HEK293 (cell line): ENCODE results near the gene BAIAP2L2.
"Not testable (repeated sequence)": the region's sequence is repeated elsewhere in the genome, so short reads cannot be mapped to it uniquely, and the experiment has no call there.

Source experiments
- CTCF ChIA-PET: fragments of 350-600 bp; formaldehyde crosslinking; extraction: SDS; loops from one replicate; lab custom pipeline; 2021; ENCODE audit warnings: antibody characterized with exemption; lab: Yijun Ruan, JAX
- POLR2A ChIA-PET: fragments of 300-600 bp; formaldehyde crosslinking; extraction: SDS; loops from one replicate; lab custom pipeline; 2020; ENCODE audit warnings: antibody characterized with exemption, inconsistent platforms; lab: Yijun Ruan, JAX
- H3K27ac ChIP-seq: fragments of 200-500 bp; sonication (Bioruptor generic); 2 replicates; pipeline ENCODE4 v1.5.1; 2014; ENCODE audit warnings: low read depth, low read length, control low read depth, inconsistent platforms; ENCODE audit errors: extremely low read depth
- H3K36me3 ChIP-seq, 2 experiments: fragments of 200-500 bp in 1 of 2; sonication (Bioruptor generic) in 1 of 2; 1 replicate in 1 of 2; 2 replicates in 1 of 2; pipeline ENCODE4 v1.5.1; 2014 to 2017; ENCODE audit warnings: inconsistent platforms in 2 of 2, low read length in 2 of 2; ENCODE audit not compliant: control insufficient read depth in 2 of 2, insufficient read depth in 1 of 2
- H3K4me1 ChIP-seq: fragments of 200-500 bp; sonication (Bioruptor generic); 2 replicates; pipeline ENCODE4 v1.5.1; 2014; ENCODE audit warnings: mild to moderate bottlenecking, low read length, inconsistent platforms; ENCODE audit not compliant: control insufficient read depth, insufficient read depth
- H3K4me3 ChIP-seq: 2 replicates; pipeline ENCODE4 v1.5.1; 2011; ENCODE audit warnings: low read depth, mild to moderate bottlenecking, control low read depth, low read length, moderate library complexity
- H3K9me3 ChIP-seq: fragments of 200-500 bp; sonication (Bioruptor generic); 2 replicates; pipeline ENCODE4 v1.5.1; 2014; ENCODE audit warnings: low read depth, low read length, inconsistent platforms; ENCODE audit not compliant: control insufficient read depth, insufficient read depth
- HOXD13 ChIP-seq: sonication (generic); formaldehyde crosslinking; IDR thresholded peaks from 2 replicates; pipeline ENCODE4 v1.8.0; 2022; ENCODE audit warnings: missing genetic modification reagents, borderline replicate concordance
- SCRT2 ChIP-seq: fragments of 450-650 bp; formaldehyde crosslinking; IDR thresholded peaks from 2 replicates; pipeline ENCODE4 v1.5.1; 2016; ENCODE audit warnings: missing biosample characterization, missing genetic modification characterization
- SP3 ChIP-seq: fragments of 450-650 bp; formaldehyde crosslinking; IDR thresholded peaks from 2 replicates; pipeline ENCODE4 v1.5.1; 2016; ENCODE audit warnings: missing biosample characterization, missing genetic modification characterization
- TCF7L2 ChIP-seq: IDR thresholded peaks from 2 replicates; pipeline ENCODE4 v1.6.1; 2011; ENCODE audit warnings: low read depth, mild to moderate bottlenecking, inconsistent platforms, low read length, moderate library complexity, borderline replicate concordance
- ZFHX2 ChIP-seq: fragments of 450-650 bp; formaldehyde crosslinking; conservative IDR thresholded peaks from 2 replicates; pipeline ENCODE4 v1.5.1; 2016; ENCODE audit warnings: missing biosample characterization, missing genetic modification characterization
- ZFP41 ChIP-seq: fragments of 450-650 bp; formaldehyde crosslinking; IDR thresholded peaks from 2 replicates; pipeline ENCODE4 v1.5.1; 2016; ENCODE audit warnings: missing biosample characterization, missing genetic modification characterization, borderline replicate concordance
- ZNF112 ChIP-seq: fragments of 450-650 bp; formaldehyde crosslinking; IDR thresholded peaks from 2 replicates; pipeline ENCODE4 v1.5.0; 2017; ENCODE audit warnings: missing biosample characterization, missing genetic modification characterization
- ZNF121 ChIP-seq: fragments of 450-650 bp; formaldehyde crosslinking; IDR thresholded peaks from 2 replicates; pipeline ENCODE4 v1.5.1; 2016; ENCODE audit warnings: missing biosample characterization, missing genetic modification characterization
- ZNF26 ChIP-seq: fragments of 450-650 bp; formaldehyde crosslinking; IDR thresholded peaks from 2 replicates; pipeline ENCODE4 v1.5.1; 2016; ENCODE audit warnings: missing biosample characterization, missing genetic modification characterization
- ZNF311 ChIP-seq: fragments of 450-650 bp; formaldehyde crosslinking; IDR thresholded peaks from 2 replicates; pipeline ENCODE4 v1.5.1; 2017; ENCODE audit warnings: missing biosample characterization, missing genetic modification characterization, borderline replicate concordance
- ZNF488 ChIP-seq: fragments of 450-650 bp; formaldehyde crosslinking; IDR thresholded peaks from 2 replicates; pipeline ENCODE4 v1.5.1; 2016; ENCODE audit warnings: missing biosample characterization, missing genetic modification characterization
- ZNF514 ChIP-seq: fragments of 450-650 bp; formaldehyde crosslinking; IDR thresholded peaks from 2 replicates; pipeline ENCODE4 v1.5.1; 2016; ENCODE audit warnings: missing biosample characterization, missing genetic modification characterization
- ZNF521 ChIP-seq: fragments of 450-650 bp; formaldehyde crosslinking; IDR thresholded peaks from 2 replicates; pipeline ENCODE4 v1.5.1; 2017; ENCODE audit warnings: missing biosample characterization, mild to moderate bottlenecking, missing genetic modification characterization
- ZNF549 ChIP-seq: fragments of 450-650 bp; IDR thresholded peaks from 2 replicates; pipeline ENCODE4 v1.5.1; 2018; ENCODE audit warnings: missing biosample characterization, missing genetic modification characterization, mild to moderate bottlenecking, inconsistent platforms, moderate library complexity
- ZNF600 ChIP-seq: fragments of 450-650 bp; formaldehyde crosslinking; IDR thresholded peaks from 2 replicates; pipeline ENCODE4 v1.5.1; 2016; ENCODE audit warnings: missing biosample characterization, missing genetic modification characterization
- ZNF664 ChIP-seq: fragments of 450-650 bp; formaldehyde crosslinking; IDR thresholded peaks from 2 replicates; pipeline ENCODE4 v1.5.1; 2016; ENCODE audit warnings: missing biosample characterization, missing genetic modification characterization
- TF ChIP-seq, protein P1 (sequence below): fragments of 450-650 bp; formaldehyde crosslinking; IDR thresholded peaks from 2 replicates; pipeline ENCODE4 v1.5.1; 2016; ENCODE audit warnings: missing biosample characterization, missing genetic modification characterization
- TF ChIP-seq, protein P2 (sequence below): fragments of 450-650 bp; formaldehyde crosslinking; IDR thresholded peaks from 2 replicates; pipeline ENCODE4 v1.5.1; 2016; ENCODE audit warnings: missing biosample characterization, missing genetic modification characterization

BAIAP2L2 gene

DNA sequence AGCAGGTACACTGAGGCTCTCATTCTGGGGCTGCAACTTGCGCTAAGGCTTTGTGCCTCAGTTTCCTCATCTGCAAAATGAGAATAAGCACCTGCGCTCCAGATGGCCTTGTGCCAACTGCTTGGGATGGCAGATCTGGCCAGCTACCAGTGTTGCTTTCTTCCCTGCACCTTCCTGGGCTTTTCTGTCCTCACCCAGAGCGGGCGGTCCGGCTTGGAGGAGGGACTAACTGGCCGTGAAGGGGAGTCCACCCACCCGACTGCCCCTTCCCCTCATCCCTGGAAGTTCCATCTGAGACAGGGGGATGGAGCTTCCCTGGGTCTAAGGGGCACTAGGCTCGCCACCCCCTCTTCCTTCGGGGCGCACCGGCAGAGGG lies 30.0 kb downstream of the BAIAP2L2 start:
- H3K4me3 ChIP-seq, result no peak overlapping the region
- no peak overlapping the region for H3K27ac ChIP-seq
- H3K4me1 ChIP-seq, result no peaks in the 10 kb centered on the region
- no peaks in the 10 kb centered on the region for H3K9me3 ChIP-seq
- TF ChIP-seq, protein P1, sequence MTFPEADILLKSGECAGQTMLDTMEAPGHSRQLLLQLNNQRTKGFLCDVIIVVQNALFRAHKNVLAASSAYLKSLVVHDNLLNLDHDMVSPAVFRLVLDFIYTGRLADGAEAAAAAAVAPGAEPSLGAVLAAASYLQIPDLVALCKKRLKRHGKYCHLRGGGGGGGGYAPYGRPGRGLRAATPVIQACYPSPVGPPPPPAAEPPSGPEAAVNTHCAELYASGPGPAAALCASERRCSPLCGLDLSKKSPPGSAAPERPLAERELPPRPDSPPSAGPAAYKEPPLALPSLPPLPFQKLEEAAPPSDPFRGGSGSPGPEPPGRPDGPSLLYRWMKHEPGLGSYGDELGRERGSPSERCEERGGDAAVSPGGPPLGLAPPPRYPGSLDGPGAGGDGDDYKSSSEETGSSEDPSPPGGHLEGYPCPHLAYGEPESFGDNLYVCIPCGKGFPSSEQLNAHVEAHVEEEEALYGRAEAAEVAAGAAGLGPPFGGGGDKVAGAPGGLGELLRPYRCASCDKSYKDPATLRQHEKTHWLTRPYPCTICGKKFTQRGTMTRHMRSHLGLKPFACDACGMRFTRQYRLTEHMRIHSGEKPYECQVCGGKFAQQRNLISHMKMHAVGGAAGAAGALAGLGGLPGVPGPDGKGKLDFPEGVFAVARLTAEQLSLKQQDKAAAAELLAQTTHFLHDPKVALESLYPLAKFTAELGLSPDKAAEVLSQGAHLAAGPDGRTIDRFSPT (tag by site-specific recombination), result 0 out of 2 replicates have a peak, but pooled peaks have one; percentile 7
- no peak for TF ChIP-seq SCRT2
- ChIA-PET CTCF (no interaction called here), POLR2A (interaction anchor here (1.2 kb wide), 1 partner anchor 17 kb away, joined by 4 read pairs; no protein-coding TSS in a partner anchor)
- H3K36me3 ChIP-seq, result peaks cover 0 to 26% of the 10 kb centered on the region in 2 experiments; a peak in 1 of 3 replicates

DNA sequence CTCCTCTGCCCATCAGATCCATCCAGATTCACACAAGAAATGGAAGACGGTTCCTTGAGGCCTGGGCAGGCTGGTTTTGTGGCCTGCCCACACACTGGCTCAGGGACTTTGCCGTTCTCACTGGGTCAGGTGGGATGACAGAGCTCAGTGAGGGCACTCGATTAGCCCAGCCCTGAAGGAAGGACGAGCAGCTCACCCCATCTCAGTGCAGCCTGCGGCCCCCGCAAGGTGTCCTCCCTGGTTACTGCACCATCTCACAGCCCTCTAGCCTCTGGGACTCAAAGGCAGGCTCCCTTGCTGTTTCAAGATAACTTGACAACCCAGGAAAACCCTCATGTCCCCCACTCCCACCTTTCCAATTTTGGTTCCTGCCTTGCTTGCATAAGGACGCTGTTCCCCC lies 30.7 kb downstream of the BAIAP2L2 start:
- Histone ChIP-seq H3K4me1 (no peaks in the 10 kb centered on the region), H3K9me3 (no peaks in the 10 kb centered on the region), H3K36me3 (peaks cover 0 to 30% of the 10 kb centered on the region in 2 experiments; a peak in 1 of 3 replicates), H3K27ac (no peak overlapping the region), H3K4me3 (no peak overlapping the region)
- POLR2A ChIA-PET, result interaction anchor here (1.2 kb wide), 1 partner anchor 18 kb away, joined by 4 read pairs; no protein-coding TSS in a partner anchor
- CTCF ChIA-PET, result interaction anchor here (1.2 to 1.8 kb wide), 4 partner anchors 11 to 35 kb away, joined by 3 to 8 read pairs (median 5); no protein-coding TSS in a partner anchor
- TF ChIP-seq HOXD13 (CRISPR knock-in tag), result no peak
- TF ChIP-seq ZFHX2, result no peak
- TF ChIP-seq SP3, result no peak
- no peak for TF ChIP-seq TCF7L2
- TF ChIP-seq ZNF488, result no peak
- TF ChIP-seq SCRT2, result no peak

DNA sequence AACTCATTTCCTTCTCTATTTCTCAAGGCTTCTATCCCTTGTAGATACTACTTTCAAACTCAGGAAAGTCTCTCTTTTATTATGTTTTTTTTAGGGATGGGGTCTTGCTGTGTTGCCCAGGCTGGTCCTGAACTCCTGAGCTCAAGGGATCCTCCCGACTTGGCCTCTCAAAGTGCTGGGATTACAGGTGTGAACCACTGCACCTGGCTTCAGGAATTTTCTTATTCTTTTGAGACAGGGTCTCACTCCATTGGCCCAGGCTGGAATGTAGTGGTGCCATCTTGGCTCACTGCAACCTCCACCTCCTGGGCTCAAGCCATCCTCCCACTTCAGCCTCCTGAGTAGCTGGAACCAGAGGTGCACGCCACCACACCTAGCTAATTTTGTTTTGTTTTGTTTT lies 31.3 kb downstream of the BAIAP2L2 start:
- H3K36me3 ChIP-seq, result peaks cover 0 to 36% of the 10 kb centered on the region in 2 experiments; a peak in 1 of 3 replicates
- H3K27ac ChIP-seq, H3K9me3 ChIP-seq, H3K4me1 ChIP-seq, H3K4me3 ChIP-seq, POLR2A ChIA-PET: not testable (repeated sequence)
- CTCF ChIA-PET, result interaction anchor here (1.2 to 1.8 kb wide), 5 partner anchors 11 to 36 kb away, joined by 3 to 8 read pairs (median 5); no protein-coding TSS in a partner anchor
- TF ChIP-seq ZNF121 (tag by site-specific recombination), result peak; percentile 96

DNA sequence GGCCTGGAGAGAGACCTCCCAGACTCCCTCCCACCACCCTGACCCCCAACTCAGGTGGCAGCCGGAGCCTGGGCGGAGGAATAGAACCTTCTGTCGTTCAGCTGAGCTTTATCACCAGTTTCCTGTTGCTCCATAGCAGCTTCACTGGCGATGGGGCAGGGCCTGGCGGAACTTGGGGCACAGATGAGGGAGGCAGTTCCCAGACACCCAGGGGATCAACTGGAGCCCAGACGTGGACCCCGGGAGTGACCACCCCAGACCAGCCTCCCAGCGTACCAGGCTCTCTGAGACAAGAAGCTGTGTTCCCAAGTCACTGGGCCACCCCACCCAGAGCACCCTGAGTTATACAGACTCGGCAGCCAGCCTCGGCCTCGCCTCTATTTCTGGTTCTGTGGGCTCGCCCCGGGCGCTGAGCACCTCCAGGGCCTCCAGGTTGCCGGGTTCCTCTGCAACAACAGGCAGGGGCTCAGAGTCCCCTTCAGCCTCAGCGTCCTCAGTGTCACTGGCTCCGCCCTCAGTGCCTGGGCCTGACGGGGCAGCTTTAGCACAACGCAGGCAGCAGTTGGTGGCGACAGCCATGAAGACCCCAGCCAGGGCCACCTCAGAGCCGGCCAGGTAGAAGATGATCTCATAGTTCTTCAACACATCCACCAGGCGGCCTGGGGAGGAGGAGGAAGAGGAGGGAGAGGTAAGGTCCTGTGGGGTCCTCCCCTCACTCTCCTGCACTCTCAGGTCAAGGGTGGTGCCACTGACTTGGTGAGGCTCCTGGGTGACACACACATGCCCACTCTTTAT lies 32.2 kb downstream of the BAIAP2L2 start:
- Histone ChIP-seq H3K27ac (no peak overlapping the region), H3K36me3 (peaks cover 0 to 46% of the 10 kb centered on the region in 2 experiments; a peak in 1 of 3 replicates), H3K4me3 (no peak overlapping the region), H3K4me1 (no peaks in the 10 kb centered on the region), H3K9me3 (no peaks in the 10 kb centered on the region)
- ChIA-PET POLR2A (interaction anchor here (0.6 kb wide), 1 partner anchor 541 kb away, joined by 5 read pairs; no protein-coding TSS in a partner anchor), CTCF (interaction anchor here (1.5 to 1.8 kb wide), 2 partner anchors 22 to 28 kb away, joined by 3 to 5 read pairs; no protein-coding TSS in a partner anchor)
- TF ChIP-seq ZNF311, result no peak
- TF ChIP-seq ZNF26 (tag by site-specific recombination), result no peak
- no peak for TF ChIP-seq ZNF600 (tag by site-specific recombination)
- TF ChIP-seq ZFP41, result no peak
- no peak for TF ChIP-seq ZNF549 (tag by site-specific recombination)
- TF ChIP-seq, protein P2, sequence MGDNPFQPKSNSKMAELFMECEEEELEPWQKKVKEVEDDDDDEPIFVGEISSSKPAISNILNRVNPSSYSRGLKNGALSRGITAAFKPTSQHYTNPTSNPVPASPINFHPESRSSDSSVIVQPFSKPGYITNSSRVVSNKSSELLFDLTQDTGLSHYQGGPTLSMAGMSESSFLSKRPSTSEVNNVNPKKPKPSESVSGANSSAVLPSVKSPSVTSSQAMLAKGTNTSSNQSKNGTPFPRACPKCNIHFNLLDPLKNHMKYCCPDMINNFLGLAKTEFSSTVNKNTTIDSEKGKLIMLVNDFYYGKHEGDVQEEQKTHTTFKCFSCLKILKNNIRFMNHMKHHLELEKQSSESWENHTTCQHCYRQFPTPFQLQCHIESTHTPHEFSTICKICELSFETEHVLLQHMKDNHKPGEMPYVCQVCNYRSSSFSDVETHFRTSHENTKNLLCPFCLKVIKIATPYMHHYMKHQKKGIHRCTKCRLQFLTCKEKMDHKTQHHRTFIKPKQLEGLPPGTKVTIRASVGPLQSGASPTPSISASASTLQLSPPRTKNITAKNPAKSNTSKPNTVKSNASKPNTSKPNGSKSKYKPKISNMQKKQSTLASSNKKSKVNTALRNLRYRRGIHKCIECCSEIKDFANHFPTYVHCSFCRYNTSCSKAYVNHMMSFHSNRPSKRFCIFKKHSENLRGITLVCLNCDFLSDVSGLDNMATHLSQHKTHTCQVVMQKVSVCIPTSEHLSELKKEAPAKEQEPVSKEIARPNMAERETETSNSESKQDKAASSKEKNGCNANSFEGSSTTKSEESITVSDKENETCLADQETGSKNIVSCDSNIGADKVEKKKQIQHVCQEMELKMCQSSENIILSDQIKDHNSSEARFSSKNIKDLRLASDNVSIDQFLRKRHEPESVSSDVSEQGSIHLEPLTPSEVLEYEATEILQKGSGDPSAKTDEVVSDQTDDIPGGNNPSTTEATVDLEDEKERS, result no peak
- no peak for TF ChIP-seq ZNF112
- no peak for TF ChIP-seq ZNF521 (tag by site-specific recombination)
- no peak for TF ChIP-seq ZNF664 (tag by site-specific recombination)
- no peak for TF ChIP-seq ZNF514 (tag by site-specific recombination)
